Coronary artery (tissue), 2 donors: ENCODE measurements around the gene TICRR.

Experiments
- DNase-seq: peaks from one replicate; pipeline ENCODE4 v3.0.0-alpha.2; 2017; ENCODE audit warnings: low spot score
- H3K27ac ChIP-seq, 2 donors: fragments of 200-600 bp; sonication (generic); one replicate each; pipeline ENCODE4 v1.5.1; 2016 to 2019
- H3K4me3 ChIP-seq: fragments of 200-600 bp; sonication (generic); 2 replicates; pipeline ENCODE4 v1.5.1; 2016; ENCODE audit warnings: mild to moderate bottlenecking, moderate library complexity
- CTCF ChIP-seq: fragments of 200-600 bp; sonication (generic); IDR thresholded peaks from one replicate; pipeline ENCODE4 v1.5.1; 2019; ENCODE audit warnings: antibody characterized with exemption

The TICRR gene

GRCh38 chr15:89614164-89614563 lies 38.9 kb downstream of the TICRR start:
- TF ChIP-seq CTCF = no peak
- Histone ChIP-seq H3K27ac (no peak overlapping the region), H3K4me3 (no peak overlapping the region)
- DNase-seq = no peak

GRCh38 chr15:89615135-89615534 lies 39.9 kb downstream of the TICRR start:
- Histone ChIP-seq H3K27ac (no peak overlapping the region), H3K4me3 (no peak overlapping the region)
- DNase-seq = no peak
- TF ChIP-seq CTCF = no peak

GRCh38 chr15:89616228-89616627 lies 41.0 kb downstream of the TICRR start:
- Histone ChIP-seq H3K4me3 (no peak overlapping the region), H3K27ac (no peak overlapping the region)
- TF ChIP-seq CTCF = no peak
- DNase-seq = no peak

GRCh38 chr15:89621547-89621946 lies 46.3 kb downstream of the TICRR start:
- DNase-seq = no peak
- H3K27ac ChIP-seq = no peak overlapping the region
- TF ChIP-seq CTCF = no peak
- H3K4me3 ChIP-seq = no peak overlapping the region

GRCh38 chr15:89623165-89623564 lies 47.9 kb downstream of the TICRR start:
- no peak for TF ChIP-seq CTCF
- no peak for DNase-seq
- Histone ChIP-seq H3K27ac (no peak overlapping the region), H3K4me3 (no peak overlapping the region)

GRCh38 chr15:89625716-89626115 lies 50.4 kb downstream of the TICRR start:
- no peak overlapping the region for H3K4me3 ChIP-seq
- H3K27ac ChIP-seq = no peak overlapping the region
- DNase-seq = no peak
- TF ChIP-seq CTCF = no peak

- Histone ChIP-seq H3K27ac (no peak overlapping the region), H3K4me3 (no peak overlapping the region)
- DNase-seq = no peak
- no peak for TF ChIP-seq CTCF
Measured at GRCh38 chr15:89627256-89627970, 52.1 kb downstream of the TICRR start.
